HUES6 (cell line): ENCODE measurements around the gene DST.

ENCODE experiments used
- H3K27ac ChIP-seq: 2 replicates; pipeline ENCODE4 v1.7.0; 2013; ENCODE audit warnings: low read depth, mild to moderate bottlenecking, low read length, inconsistent platforms
- H3K27me3 ChIP-seq: 2 replicates; pipeline ENCODE4 v1.6.1; 2013; ENCODE audit warnings: low read length; ENCODE audit not compliant: control insufficient read depth, insufficient read depth
- H3K36me3 ChIP-seq: 2 replicates; pipeline ENCODE4 v1.6.1; 2013; ENCODE audit warnings: low read length; ENCODE audit not compliant: control insufficient read depth, insufficient read depth
- H3K4me1 ChIP-seq: 2 replicates; pipeline ENCODE4 v1.6.1; 2013; ENCODE audit warnings: low read length; ENCODE audit not compliant: control insufficient read depth, insufficient read depth
- H3K4me3 ChIP-seq: 2 replicates; pipeline ENCODE4 v1.5.1; 2013; ENCODE audit warnings: low read depth, low read length
- H3K9ac ChIP-seq: one replicate; pipeline ENCODE4 v1.6.1; 2013; ENCODE audit warnings: mild to moderate bottlenecking, low read length
- H3K9me3 ChIP-seq: 2 replicates; pipeline ENCODE4 v1.6.1; 2013; ENCODE audit warnings: low read depth, low read length; ENCODE audit not compliant: control insufficient read depth, insufficient read depth

Gene DST

DNA sequence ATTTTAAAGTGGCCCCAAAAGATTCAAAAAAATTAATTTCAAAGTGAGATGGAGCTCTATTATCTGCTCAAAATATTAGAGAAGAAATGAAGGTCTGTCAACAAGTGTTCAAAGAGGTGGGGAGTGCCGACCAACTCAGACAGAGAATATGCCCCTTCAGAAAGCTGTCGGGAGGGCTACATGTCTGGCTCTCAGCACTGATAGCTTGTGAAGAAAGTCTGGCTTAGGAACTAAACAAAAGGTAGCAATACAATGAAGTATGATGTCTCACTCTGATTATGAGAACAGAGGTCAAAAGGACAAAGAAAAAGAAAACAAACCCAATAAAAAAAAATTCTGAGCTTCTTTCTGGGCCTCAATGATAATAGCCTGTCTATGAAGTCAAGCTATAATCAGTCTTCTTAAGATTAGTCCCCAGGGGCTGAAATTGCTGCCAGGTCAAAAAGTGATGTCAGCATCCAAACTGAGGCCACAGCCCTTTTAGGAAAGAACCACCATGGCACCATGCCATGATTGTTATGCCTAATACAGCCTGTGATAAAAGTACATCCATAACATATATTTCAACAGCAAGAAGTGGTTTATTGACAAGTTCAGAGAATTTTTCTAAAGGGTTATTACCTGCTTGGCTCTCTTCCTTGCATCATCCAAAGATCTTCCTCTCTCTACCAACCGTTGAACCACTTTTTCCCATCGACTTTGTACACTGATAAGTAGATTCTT, 150.9 kb downstream of the DST start:
- Histone ChIP-seq H3K4me3 (no peak overlapping the region), H3K9ac (no peak overlapping the region), H3K27me3 (no peaks in the 10 kb centered on the region), H3K4me1 (no peaks in the 10 kb centered on the region), H3K36me3 (peaks cover 58% of the 10 kb centered on the region), H3K27ac (no peak overlapping the region), H3K9me3 (no peaks in the 10 kb centered on the region)

DNA sequence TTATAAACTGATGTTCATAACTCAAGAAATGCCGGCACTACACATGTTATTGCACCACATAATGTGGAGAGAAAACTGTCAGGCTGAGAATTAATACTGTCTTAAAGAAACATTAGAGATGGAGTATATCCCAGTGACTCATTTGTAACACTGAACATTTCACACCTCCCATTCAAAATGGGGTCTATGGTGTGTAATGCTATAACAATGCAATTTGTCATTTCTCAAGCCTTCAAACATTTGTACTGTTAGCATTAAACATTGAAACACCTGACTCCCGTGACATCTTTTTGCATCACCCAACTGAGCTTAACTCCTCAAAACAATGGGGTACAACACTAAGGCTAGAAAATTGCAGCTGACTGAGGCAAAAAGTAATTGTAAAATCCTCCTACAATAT, 151.7 kb downstream of the DST start:
- H3K4me1 ChIP-seq, result no peaks in the 10 kb centered on the region
- H3K36me3 ChIP-seq, result peaks cover 56% of the 10 kb centered on the region
- no peak overlapping the region for H3K4me3 ChIP-seq
- no peak overlapping the region for H3K9ac ChIP-seq
- no peaks in the 10 kb centered on the region for H3K9me3 ChIP-seq
- no peaks in the 10 kb centered on the region for H3K27me3 ChIP-seq
- no peak overlapping the region for H3K27ac ChIP-seq

DNA sequence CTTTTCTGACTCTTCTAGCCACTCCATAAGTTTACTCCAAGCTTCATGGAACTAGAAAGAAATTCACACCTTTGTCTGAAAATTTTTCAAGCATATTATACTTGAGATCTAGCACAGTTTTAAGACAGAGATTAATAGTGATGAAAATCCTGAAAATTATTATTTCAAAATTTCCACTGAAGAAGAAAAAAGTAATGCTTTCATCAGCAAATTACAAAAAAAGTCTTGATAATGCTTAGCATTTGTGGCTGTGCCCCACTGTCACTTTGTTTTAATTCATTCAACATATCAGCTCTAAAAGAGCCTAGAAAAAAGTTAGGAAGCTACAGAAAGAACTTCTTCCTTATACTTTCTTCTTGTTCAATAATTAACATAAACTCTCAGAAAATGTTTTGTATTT, 153.1 kb downstream of the DST start:
- H3K27me3 ChIP-seq, result no peaks in the 10 kb centered on the region
- H3K36me3 ChIP-seq, result peaks cover 61% of the 10 kb centered on the region
- no peak overlapping the region for H3K27ac ChIP-seq
- H3K9me3 ChIP-seq, result no peaks in the 10 kb centered on the region
- H3K4me3 ChIP-seq, result no peak overlapping the region
- no peak overlapping the region for H3K9ac ChIP-seq
- no peaks in the 10 kb centered on the region for H3K4me1 ChIP-seq

DNA sequence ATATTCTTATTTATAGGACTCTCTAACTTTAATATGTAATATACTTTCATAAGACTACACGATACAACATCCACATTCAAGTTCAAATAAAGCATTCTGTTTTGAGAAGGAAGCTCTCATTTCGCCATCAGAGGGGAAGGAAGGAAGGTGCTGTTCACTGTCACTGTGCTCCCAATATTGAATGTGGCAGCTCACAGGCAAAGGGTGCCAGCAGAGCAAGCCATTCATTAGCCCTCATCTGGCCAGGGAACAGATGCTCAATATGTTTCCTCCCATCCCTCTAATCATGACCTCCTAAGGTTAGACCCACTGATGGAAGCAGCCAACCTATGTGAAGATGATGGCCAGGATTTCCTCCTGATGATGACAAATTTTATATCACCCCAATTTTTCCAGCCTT, 154.4 kb downstream of the DST start:
- H3K27ac ChIP-seq, result no peak overlapping the region
- no peaks in the 10 kb centered on the region for H3K9me3 ChIP-seq
- H3K4me1 ChIP-seq, result no peaks in the 10 kb centered on the region

DNA sequence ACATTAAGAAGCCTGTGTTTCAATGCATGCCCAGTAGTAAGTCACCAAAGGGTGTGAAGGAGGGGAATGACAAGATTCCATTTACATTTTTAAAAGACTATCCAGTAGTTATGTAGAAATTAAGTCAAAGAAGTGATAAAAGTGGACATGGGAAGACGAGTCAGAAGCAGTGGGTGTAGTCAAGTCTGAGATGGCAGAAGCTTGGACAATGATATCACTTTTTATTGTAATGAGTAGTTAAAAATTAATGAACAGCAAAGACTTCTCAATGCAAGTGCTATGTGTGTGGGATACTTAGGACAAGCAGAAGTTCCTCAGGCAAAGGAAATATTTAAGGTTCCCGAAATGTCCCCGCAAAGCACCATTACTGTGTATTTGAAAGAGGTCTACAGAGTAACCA, 156.0 kb downstream of the DST start:
- H3K9me3 ChIP-seq, result no peaks in the 10 kb centered on the region
- H3K27me3 ChIP-seq, result no peaks in the 10 kb centered on the region
- H3K36me3 ChIP-seq, result peaks cover 55% of the 10 kb centered on the region
- H3K4me3 ChIP-seq, result no peak overlapping the region
- no peaks in the 10 kb centered on the region for H3K4me1 ChIP-seq
- H3K27ac ChIP-seq, result no peak overlapping the region
- no peak overlapping the region for H3K9ac ChIP-seq

More for the DNA sequence above, 154.4 kb downstream of the DST start:
- no peaks in the 10 kb centered on the region for H3K27me3 ChIP-seq
- H3K36me3 ChIP-seq, result peaks cover 57% of the 10 kb centered on the region
- no peak overlapping the region for H3K9ac ChIP-seq
- no peak overlapping the region for H3K4me3 ChIP-seq

DNA sequence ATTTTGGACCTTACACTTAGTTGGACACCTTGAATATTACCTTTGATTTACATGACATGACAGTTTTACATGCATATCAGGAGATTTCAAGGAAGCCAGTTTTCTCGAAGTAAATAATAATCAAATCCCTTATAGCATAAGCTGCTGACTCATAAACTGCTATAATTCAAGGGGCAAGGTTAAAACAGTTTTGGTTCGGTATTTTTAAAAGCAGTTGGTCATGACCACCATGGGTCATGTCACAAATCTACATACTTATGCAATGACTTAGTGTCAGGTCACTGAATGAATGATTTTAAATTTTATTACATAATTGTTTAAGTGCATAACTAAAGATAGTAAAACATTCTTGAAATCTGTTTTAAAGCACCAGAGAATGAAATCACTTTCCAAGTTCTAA, 158.0 kb downstream of the DST start:
- Histone ChIP-seq H3K36me3 (peaks cover 63% of the 10 kb centered on the region), H3K9ac (no peak overlapping the region), H3K4me3 (no peak overlapping the region), H3K9me3 (no peaks in the 10 kb centered on the region), H3K27ac (no peak overlapping the region), H3K27me3 (no peaks in the 10 kb centered on the region), H3K4me1 (no peaks in the 10 kb centered on the region)

DNA sequence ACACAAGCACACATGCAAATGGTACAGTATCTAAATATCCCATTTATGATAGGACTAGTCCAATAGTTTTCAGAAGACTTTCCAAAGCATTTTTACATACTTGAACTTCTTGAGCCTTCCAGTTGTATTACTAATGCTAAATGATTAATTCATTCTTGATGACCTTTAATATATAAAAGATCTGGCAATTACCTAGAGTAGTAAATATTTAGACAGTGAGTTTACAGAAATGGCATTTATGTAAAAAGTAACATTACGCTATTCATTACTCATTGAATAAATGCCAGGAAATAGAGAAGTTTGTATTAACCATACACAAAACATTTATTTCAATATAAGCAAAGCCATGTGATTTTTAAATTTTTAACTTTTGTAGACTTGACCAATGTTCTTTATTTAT, 158.8 kb downstream of the DST start:
- H3K9ac ChIP-seq, result no peak overlapping the region

DNA sequence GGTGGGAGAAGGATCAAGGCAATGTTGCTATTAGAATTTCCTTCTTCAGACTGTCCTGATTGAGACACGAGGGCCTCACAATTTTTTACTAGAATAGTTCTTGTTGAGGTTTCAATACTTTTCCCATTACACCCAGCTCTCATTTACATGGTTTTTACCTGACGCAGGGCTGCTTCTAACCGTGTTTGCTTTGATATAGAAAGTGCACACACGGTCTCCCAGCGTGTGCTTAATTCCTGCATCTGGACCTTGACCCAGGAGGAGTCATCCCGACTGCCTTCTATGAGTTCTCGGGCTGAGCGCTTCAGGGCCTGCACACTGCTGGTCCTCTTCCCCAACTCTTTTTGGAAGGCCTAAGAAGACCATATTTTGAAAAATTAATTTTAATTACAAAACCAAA, 160.2 kb downstream of the DST start:
- Histone ChIP-seq H3K36me3 (peaks cover 56% of the 10 kb centered on the region), H3K9ac (no peak overlapping the region), H3K9me3 (no peaks in the 10 kb centered on the region), H3K27ac (no peak overlapping the region), H3K4me1 (no peaks in the 10 kb centered on the region), H3K4me3 (no peak overlapping the region), H3K27me3 (no peaks in the 10 kb centered on the region)

More for the DNA sequence above, 158.8 kb downstream of the DST start:
- Histone ChIP-seq H3K27ac (no peak overlapping the region), H3K9me3 (no peaks in the 10 kb centered on the region), H3K4me1 (no peaks in the 10 kb centered on the region), H3K4me3 (no peak overlapping the region), H3K36me3 (peaks cover 63% of the 10 kb centered on the region), H3K27me3 (no peaks in the 10 kb centered on the region)

DNA sequence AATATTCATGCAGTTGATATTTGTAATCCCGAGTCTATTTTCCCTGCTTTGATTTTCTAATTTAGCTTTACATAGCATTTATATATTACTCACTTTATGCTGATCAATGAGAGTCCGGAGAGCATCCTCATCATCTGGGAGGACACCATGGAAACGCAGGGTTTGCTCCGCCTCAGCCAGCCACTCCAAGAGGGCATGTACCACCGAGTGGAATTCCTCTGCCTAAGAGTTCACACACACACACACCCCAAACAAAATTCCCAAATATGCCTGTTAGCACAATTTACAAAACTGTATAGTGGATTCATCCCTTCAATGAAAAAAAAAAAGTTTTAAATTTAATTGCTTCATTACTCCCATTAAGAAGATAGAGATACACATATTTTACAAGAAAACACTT, 160.7 kb downstream of the DST start:
- Histone ChIP-seq H3K36me3 (peaks cover 55% of the 10 kb centered on the region), H3K27me3 (no peaks in the 10 kb centered on the region), H3K9ac (no peak overlapping the region)

DNA sequence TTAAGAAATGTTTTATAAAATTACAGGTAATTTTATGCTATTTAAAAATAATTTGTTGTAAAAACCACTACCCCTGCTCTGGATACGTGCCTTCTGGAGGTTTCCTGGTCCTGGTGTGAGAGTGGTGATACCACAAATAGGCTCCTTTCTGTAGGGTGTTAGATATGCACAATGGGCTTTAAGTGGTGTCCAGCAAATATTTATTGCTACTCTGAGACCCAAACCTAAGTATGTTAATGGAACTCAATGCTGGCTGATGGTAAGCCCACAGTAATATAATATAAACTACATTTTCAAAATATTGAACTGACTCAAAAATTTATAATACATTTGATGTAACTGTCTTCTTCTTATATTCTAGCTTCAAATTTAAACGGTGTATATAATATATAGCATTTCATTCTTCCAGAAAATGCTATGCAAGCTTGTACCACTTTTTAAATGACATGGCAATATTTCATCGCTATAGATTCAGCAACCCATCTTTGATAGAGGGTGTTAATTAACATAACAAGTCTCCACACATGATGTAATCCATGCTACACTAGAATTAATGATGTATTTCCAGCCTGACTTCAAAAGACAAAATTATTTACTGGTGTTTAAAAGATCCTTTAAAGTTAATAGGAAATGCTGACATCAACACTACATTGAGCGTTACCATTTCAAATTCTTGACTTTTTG, 161.9 kb downstream of the DST start:
- Histone ChIP-seq H3K27me3 (no peaks in the 10 kb centered on the region), H3K9me3 (no peaks in the 10 kb centered on the region), H3K9ac (no peak overlapping the region), H3K36me3 (peaks cover 61% of the 10 kb centered on the region), H3K27ac (no peak overlapping the region), H3K4me1 (no peaks in the 10 kb centered on the region), H3K4me3 (no peak overlapping the region)

More for the DNA sequence above, 160.7 kb downstream of the DST start:
- Histone ChIP-seq H3K4me1 (no peaks in the 10 kb centered on the region), H3K9me3 (no peaks in the 10 kb centered on the region), H3K27ac (no peak overlapping the region), H3K4me3 (no peak overlapping the region)

DNA sequence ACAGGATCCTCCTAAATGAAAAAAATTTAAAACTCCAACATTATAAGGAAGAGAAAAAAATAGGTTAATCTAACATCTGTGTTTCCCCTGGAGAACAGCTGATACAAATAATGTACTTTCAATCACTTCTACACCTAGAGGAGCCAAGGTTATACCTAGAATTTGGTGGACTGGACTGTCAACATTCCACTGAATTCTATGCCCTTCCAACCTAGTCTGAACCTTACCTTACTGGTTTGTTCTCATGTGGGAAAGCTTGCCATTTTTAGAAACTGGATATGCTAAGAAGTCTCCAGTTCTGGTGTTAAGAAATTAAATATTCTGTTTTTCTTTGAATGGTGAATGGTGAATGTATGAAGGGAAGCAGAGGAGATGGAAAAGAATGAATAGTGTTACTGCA, 162.4 kb downstream of the DST start:
- H3K4me3 ChIP-seq, result no peak overlapping the region
- H3K27me3 ChIP-seq, result no peaks in the 10 kb centered on the region
- no peak overlapping the region for H3K27ac ChIP-seq
- peaks cover 65% of the 10 kb centered on the region for H3K36me3 ChIP-seq
- H3K9ac ChIP-seq, result no peak overlapping the region
- no peaks in the 10 kb centered on the region for H3K9me3 ChIP-seq
- H3K4me1 ChIP-seq, result no peaks in the 10 kb centered on the region
